K562 (cell line): ENCODE results near the gene EPM2A. TPM values are rescaled to one million over a fixed set of nuclear protein-coding genes. Genes with fewer than 3 reads are reported as not detected.

Experiments
- ATAC-seq: fragments of 200-7000 bp; cut with Tn5 transposase; 3 replicates; pipeline ENCODE4 v1.9.1; 2020; ENCODE audit warnings: moderate library complexity
- BruUV-seq: library from RNA; stranded (reverse); fragments of 400-500 nt; replicated peaks from 2 replicates; lab custom pipeline; 2021; lab: Mats Ljungman, UMichigan
- CTCF ChIA-PET: fragments of 300-600 bp; formaldehyde crosslinking; extraction: SDS; loops from one replicate; lab custom pipeline; 2021; ENCODE audit warnings: low intra/inter-chr PET ratio; lab: Yijun Ruan, JAX
- POLR2A ChIA-PET: fragments of 300-600, 350-650 bp; sonication (Branson Sonifier 250); formaldehyde crosslinking; extraction: SDS; loops from one replicate; lab custom pipeline; 2021; ENCODE audit warnings: antibody characterized with exemption, inconsistent platforms; lab: Yijun Ruan, JAX
- DNase-seq, 4 experiments: peaks; one replicate each; pipeline versions ENCODE4 v3.0.0 to v3.0.0-alpha.2; 2011 to 2018; ENCODE audit warnings: low spot score in 3 of 4, mixed read lengths in 3 of 4; ENCODE audit errors: extremely low read depth in 1 of 4
- FAIRE-seq: peaks from 2 replicates; lab custom pipeline; 2011; peaks lifted over from hg19 to GRCh38; lab: Jason Lieb, UNC
- H2AFZ ChIP-seq: 2 replicates; pipeline ENCODE4 v1.6.0; 2011; ENCODE audit warnings: low read depth, low read length, control low read depth, inconsistent platforms
- H3K27ac ChIP-seq: fragments of 200-600 bp; 3 replicates; pipeline ENCODE4 v1.8.0; 2011; ENCODE audit warnings: low read depth, mild to moderate bottlenecking, control low read depth, inconsistent platforms, low read length, moderate library complexity, mixed read lengths; ENCODE audit errors: extremely low read depth
- H3K27me3 ChIP-seq, 2 experiments: fragments of 300-600 bp in 1 of 2; 2 replicates in 1 of 2; 3 replicates in 1 of 2; pipeline versions ENCODE4 v1.6.0 to v1.8.0; 2011; ENCODE audit warnings: inconsistent platforms in 2 of 2, low read length in 2 of 2, mild to moderate bottlenecking in 1 of 2, mixed read lengths in 1 of 2, moderate library complexity in 1 of 2; ENCODE audit not compliant: control insufficient read depth in 2 of 2, insufficient read depth in 2 of 2
- H3K36me3 ChIP-seq: fragments of 300-600 bp; 3 replicates; pipeline ENCODE4 v1.8.0; 2011; ENCODE audit warnings: mild to moderate bottlenecking, low read length, inconsistent platforms; ENCODE audit not compliant: control insufficient read depth, insufficient read depth
- H3K4me1 ChIP-seq, 2 experiments: fragments of 200-600 bp in 1 of 2; replicated peaks in 1 of 2; 2 replicates in 1 of 2; 3 replicates in 1 of 2; pipeline versions ENCODE4 v1.5.1 to v1.8.0; 2011; ENCODE audit warnings: inconsistent platforms in 2 of 2, low read length in 2 of 2, mild to moderate bottlenecking in 1 of 2, mixed read lengths in 1 of 2, moderate library complexity in 1 of 2; ENCODE audit not compliant: control insufficient read depth in 2 of 2, insufficient read depth in 2 of 2
- H3K4me2 ChIP-seq: 2 replicates; pipeline ENCODE4 v1.6.1; 2011; ENCODE audit warnings: low read length, control low read depth, inconsistent platforms, mixed read lengths; ENCODE audit not compliant: insufficient read depth
- H3K4me3 ChIP-seq: fragments of 200-600 bp; sonication (generic), shearing (Covaris generic); 2 replicates; pipeline ENCODE4 v1.5.1; 2016; ENCODE audit warnings: control low read depth, inconsistent platforms
- H3K79me2 ChIP-seq: fragments of 200-600 bp; 3 replicates; pipeline ENCODE4 v1.8.0; 2011; ENCODE audit warnings: low read length, inconsistent platforms; ENCODE audit not compliant: control insufficient read depth, insufficient read depth
- H3K9ac ChIP-seq, 2 experiments: 2 replicates each; pipeline versions ENCODE4 v1.6.0 to v1.6.1; 2011; ENCODE audit warnings: low read depth in 2 of 2, low read length in 2 of 2, control low read depth in 1 of 2, inconsistent platforms in 1 of 2, mild to moderate bottlenecking in 1 of 2, mixed read lengths in 1 of 2; ENCODE audit not compliant: insufficient read depth in 1 of 2
- H3K9me1 ChIP-seq: one replicate; pipeline ENCODE4 v1.6.0; 2011; ENCODE audit warnings: inconsistent platforms, mild to moderate bottlenecking, low read length, moderate library complexity; ENCODE audit not compliant: control insufficient read depth, insufficient read depth
- H3K9me3 ChIP-seq: replicated peaks from 2 replicates; pipeline ENCODE4 v1.5.1; 2011; ENCODE audit warnings: low read depth, low read length, inconsistent platforms; ENCODE audit not compliant: control insufficient read depth, insufficient read depth
- H4K20me1 ChIP-seq: replicated peaks from 2 replicates; pipeline ENCODE4 v1.6.1; 2011; ENCODE audit warnings: low read length, inconsistent platforms, mixed read lengths; ENCODE audit not compliant: control insufficient read depth, insufficient read depth
- ATF3 ChIP-seq, 2 experiments: fragments of 450-650 bp in 1 of 2; sonication (generic) in 1 of 2; formaldehyde crosslinking in 1 of 2; IDR thresholded peaks in 1 of 2; conservative IDR thresholded peaks in 1 of 2; 2 replicates each; pipeline versions ENCODE4 v1.6.1 to v1.8.1; 2016 to 2023; ENCODE audit warnings: mild to moderate bottlenecking in 2 of 2, moderate library complexity in 2 of 2, inconsistent platforms in 1 of 2, missing genetic modification reagents in 1 of 2
- C11orf30 ChIP-seq: fragments of 450-650 bp; IDR thresholded peaks from 2 replicates; pipeline ENCODE4 v1.6.1; 2016; ENCODE audit warnings: low read depth, mild to moderate bottlenecking
- CBX3 ChIP-seq, 2 experiments: IDR thresholded peaks; 1 replicate in 1 of 2; 2 replicates in 1 of 2; pipeline ENCODE4 v1.6.1; 2012; ENCODE audit warnings: inconsistent platforms in 2 of 2, low read length in 2 of 2, borderline replicate concordance in 1 of 2, control low read depth in 1 of 2
- CBX5 ChIP-seq: IDR thresholded peaks from 2 replicates; pipeline ENCODE4 v1.6.1; 2014; ENCODE audit warnings: low read depth, borderline replicate concordance
- FOSL1 ChIP-seq: fragments of 200-800 bp; sonication (Bioruptor generic); conservative IDR thresholded peaks from 2 replicates; pipeline ENCODE4 v1.6.1; 2016; ENCODE audit warnings: missing genetic modification characterization, missing compliant biosample characterization
- MNT ChIP-seq, 2 experiments: fragments of 450-650 bp; conservative IDR thresholded peaks; 2 replicates each; pipeline ENCODE4 v1.6.1; 2017; ENCODE audit warnings: mild to moderate bottlenecking in 2 of 2, moderate library complexity in 2 of 2
- NEUROD1 ChIP-seq: fragments of 150-350 bp; IDR thresholded peaks from 2 replicates; pipeline ENCODE4 v1.6.1; 2014; ENCODE audit warnings: borderline replicate concordance, low read length, low read depth; ENCODE audit not compliant: partially characterized antibody
- RBM25 ChIP-seq: fragments of 200-400 bp; formaldehyde crosslinking; IDR thresholded peaks from 2 replicates; pipeline ENCODE4 v1.6.1; 2018; ENCODE audit warnings: low read length, low read depth, moderate library complexity; ENCODE audit not compliant: severe bottlenecking
- ZNF316 ChIP-seq: fragments of 450-650 bp; IDR thresholded peaks from 2 replicates; pipeline ENCODE4 v1.6.1; 2016
- WGBS: fragments of 100-300 bp; shearing (Covaris generic); methylation state at CpG from one replicate; pipeline ENCODE4 v1.1.6; 2016; ENCODE audit warnings: low coverage, mixed read lengths; ENCODE audit not compliant: insufficient coverage; ENCODE audit errors: missing lambda C conversion rate; 5-methylcytosine and 5-hydroxymethylcytosine counted together
- in situ Hi-C: fragments of 300-500 bp; cut with MboI; formaldehyde crosslinking; loops from 4 replicates; pipeline ENCODE4 v1.15.0; 2018; ENCODE audit warnings: inconsistent platforms, mixed read lengths
- intact Hi-C: fragments of 100-400 bp; cut with micrococcal nuclease; formaldehyde crosslinking; loops from 2 replicates; pipeline ENCODE4 v1.14.2; 2022
- polyA plus RNA-seq, 8 experiments: library from polyadenylated mRNA; depleted of rRNA in 4 of 8; stranded (reverse) in 5 of 8; unstranded in 3 of 8; fragments of >200 nt; fragmentation: Nextera tagmentation in 2 of 8; fragmentation: Illumina TruSeq in 1 of 8; extraction: Ambion mirVana in 2 of 8; extraction: Trizol in 1 of 8; gene quantifications; 2 replicates each; pipeline versions ENCODE4 v1.2.1 to v1.2.3, GENCODE V29; 2011 to 2014; ENCODE audit warnings: inconsistent platforms in 1 of 8, missing spikeins in 1 of 8
- total RNA-seq, 7 experiments: library from RNA; depleted of rRNA in 6 of 7; stranded (reverse); fragments of >200 nt in 6 of 7; fragmentation: Illumina TruSeq in 2 of 7; extraction: Trizol in 2 of 7; gene quantifications; 2 replicates each; pipeline versions ENCODE4 v1.2.1 to v1.2.3, GENCODE V29; 2011 to 2021; ENCODE audit warnings: low replicate concordance in 1 of 7

Gene EPM2A
- total and polyA plus RNA-seq, 9 of the 15 experiments (the other 6 are each of a cell fraction or from before 2014, with no cell fraction given) = 0.35 to 5.3 (median 2.5) TPM

GRCh38 chr6:145731447-145731846 is 3.9 kb downstream of the EPM2A start:
- Histone ChIP-seq H3K79me2 (no peaks in the 10 kb centered on the region; the same call in 2 of the 3 replicates), H4K20me1 (no peaks in the 10 kb centered on the region), H3K4me2 (no peak overlapping the region), H3K27ac (no peak overlapping the region), H3K9ac (no peak overlapping the region), H3K4me3 (no peak overlapping the region), H3K36me3 (no peaks in the 10 kb centered on the region), H3K9me3 (peaks cover 2% of the 10 kb centered on the region; the same call in 1 of the 2 replicates), H3K27me3 (no peaks in the 10 kb centered on the region), H3K9me1 (no peaks in the 10 kb centered on the region), H3K4me1 (peaks cover 8 to 16% of the 10 kb centered on the region in 2 experiments; a peak in 3 of 5 replicates), H2AFZ (peak overlapping the region; percentile 43)
- FAIRE-seq = peak; percentile 29
- POLR2A ChIA-PET = interaction anchor here (0.7 kb wide), 1 partner anchor 70 kb away, joined by 4 read pairs; no protein-coding TSS in a partner anchor
- intact Hi-C loops (loop anchor here (5.0 to 10.0 kb wide), 4 partner anchors 156 to 1637 kb away; partner anchors contain the start of gene SF3B5), in situ Hi-C loops (no loop called here)
- CTCF ChIA-PET = no interaction called here
- 45% methylated on average over 1 of the region's 1 CpG for WGBS
- DNase-seq = peak in 1 of 4 experiments; percentile 32
- ATAC-seq = no peak
- BruUV-seq = no TSS peak
- TF ChIP-seq CBX3 (IDR thresholded peaks at IDR 0.05; ENCODE audit: borderline replicate concordance in 1 of 2, low read length in 2 of 2) (no peak), ATF3 (IDR thresholded peaks at IDR 0.05) (0 out of 2 replicates have a peak, but pooled peaks have one; percentile 18), ATF3 (CRISPR knock-in tag; conservative IDR thresholded peaks at IDR 0.05) (no peak), C11orf30 (peak; percentile 8; the same call in 1 of the 2 replicates), FOSL1 (0 out of 2 replicates have a peak, but pooled peaks have one; percentile 11), ZNF316 (peak; percentile 24; the same call in 1 of the 2 replicates), NEUROD1 (no peak), CBX5 (no peak), MNT (conservative IDR thresholded peaks at IDR 0.05) (0 out of 4 replicates have a peak, but pooled peaks have one; percentile 18 to 37), RBM25 (no peak)
